ENCODE data around the gene SDK2. TPM values are rescaled to one million over a fixed set of nuclear protein-coding genes. Genes with fewer than 3 reads are reported as not detected.

Gene SDK2
- polyA plus RNA-seq, 3 donors: 0.01 TPM; not detected in 2

GRCh38 chr17:73497721-73498120 is 146.5 kb downstream of the SDK2 start:
- Histone ChIP-seq H3K4me3 (replicated peaks in 1 of 3; ENCODE audit: low read depth in 2 of 3, low read length in 3 of 3) (no peak overlapping the region), H3K36me3 (replicated peaks in 1 of 2; ENCODE audit: control insufficient read depth in 1 of 2, insufficient read depth in 2 of 2, low read length in 2 of 2) (no peaks in the 10 kb centered on the region), H4K20me1 (ENCODE audit: insufficient read depth, low read length) (no peaks in the 10 kb centered on the region), H3K4me1 (ENCODE audit: control insufficient read depth in 1 of 2, insufficient read depth in 2 of 2, low read length in 2 of 2) (no peaks in the 10 kb centered on the region), H3K27ac (ENCODE audit: low read depth in 1 of 2, low read length in 2 of 2) (no peak overlapping the region), H3K9me3 (replicated peaks in 1 of 2; ENCODE audit: control insufficient read depth in 1 of 2, insufficient read depth in 1 of 2, low read length in 2 of 2) (no peaks in the 10 kb centered on the region), H3K4me2 (replicated peaks; ENCODE audit: extremely low read depth, low read length, poor library complexity, severe bottlenecking) (no peak overlapping the region), H3K27me3 (ENCODE audit: control insufficient read depth in 2 of 2, insufficient read depth in 2 of 2, low read length in 2 of 2) (no peaks in the 10 kb centered on the region), H3K79me2 (ENCODE audit: insufficient read depth, low read length) (no peaks in the 10 kb centered on the region), H2AFZ (ENCODE audit: insufficient read depth, low read depth, low read length, poor library complexity, severe bottlenecking) (no peak overlapping the region), H3K9ac (ENCODE audit: insufficient read depth, low read length, poor library complexity, severe bottlenecking) (no peak overlapping the region)
- Mint-ChIP-seq H3K4me3 (no peak overlapping the region), H3K4me1 (no peaks in the 10 kb centered on the region), H3K36me3 (no peaks in the 10 kb centered on the region), H3K27ac (peak overlapping the region in 1 of 7 donors; percentile 1), H3K27me3 (ENCODE audit: low read depth in 3 of 3) (peaks cover 1 to 10% (median 2%) of the 10 kb centered on the region in 3 donors), H3K9me3 (peaks cover 0 to 2% (median 0%) of the 10 kb centered on the region in 7 donors)
- no peak for TF ChIP-seq CTCF (IDR thresholded peaks at IDR 0.05)
- DNase-seq: no peak
- 81% methylated on average over 6 of the region's 7 CpGs for WGBS (ENCODE audit: insufficient coverage)
- intact Hi-C loops (cut with micrococcal nuclease): no loop called here

GRCh38 chr17:73496232-73496631 is 148.0 kb downstream of the SDK2 start:
- WGBS (ENCODE audit: insufficient coverage): 92% methylated on average over 12 of the region's 13 CpGs
- peaks cover 2 to 10% (median 3%) of the 10 kb centered on the region in 3 donors for H3K27me3 Mint-ChIP-seq (ENCODE audit: low read depth in 3 of 3)

More at GRCh38 chr17:73496232-73496631, 148.0 kb downstream of the SDK2 start:
- no peak for TF ChIP-seq CTCF (IDR thresholded peaks at IDR 0.05)
- Mint-ChIP-seq H3K36me3 (no peaks in the 10 kb centered on the region), H3K9me3 (peaks cover 0 to 2% (median 0%) of the 10 kb centered on the region in 7 donors), H3K4me1 (no peaks in the 10 kb centered on the region), H3K4me3 (no peak overlapping the region), H3K27ac (no peak overlapping the region)
- H3K9ac ChIP-seq (ENCODE audit: insufficient read depth, low read length, poor library complexity, severe bottlenecking): no peak overlapping the region
- H3K4me2 ChIP-seq (replicated peaks; ENCODE audit: extremely low read depth, low read length, poor library complexity, severe bottlenecking): no peak overlapping the region
- H3K36me3 ChIP-seq (replicated peaks in 1 of 2; ENCODE audit: control insufficient read depth in 1 of 2, insufficient read depth in 2 of 2, low read length in 2 of 2): no peaks in the 10 kb centered on the region
- no peaks in the 10 kb centered on the region for H3K4me1 ChIP-seq (ENCODE audit: control insufficient read depth in 1 of 2, insufficient read depth in 2 of 2, low read length in 2 of 2)
- intact Hi-C loops (cut with micrococcal nuclease): no loop called here
- H3K9me3 ChIP-seq (replicated peaks in 1 of 2; ENCODE audit: control insufficient read depth in 1 of 2, insufficient read depth in 1 of 2, low read length in 2 of 2): no peaks in the 10 kb centered on the region
- no peak for DNase-seq
- no peaks in the 10 kb centered on the region for H4K20me1 ChIP-seq (ENCODE audit: insufficient read depth, low read length)
- H3K27ac ChIP-seq (ENCODE audit: low read depth in 1 of 2, low read length in 2 of 2): no peak overlapping the region
- H3K79me2 ChIP-seq (ENCODE audit: insufficient read depth, low read length): no peaks in the 10 kb centered on the region
- H2AFZ ChIP-seq (ENCODE audit: insufficient read depth, low read depth, low read length, poor library complexity, severe bottlenecking): no peak overlapping the region
- H3K27me3 ChIP-seq (ENCODE audit: control insufficient read depth in 2 of 2, insufficient read depth in 2 of 2, low read length in 2 of 2): no peaks in the 10 kb centered on the region
- no peak overlapping the region for H3K4me3 ChIP-seq (replicated peaks in 1 of 3; ENCODE audit: low read depth in 2 of 3, low read length in 3 of 3)
